ENCODE data around the gene ATG2A. TPM values are rescaled to one million over a fixed set of nuclear protein-coding genes. Genes with fewer than 3 reads are reported as not detected.

The ATG2A gene
- total and polyA plus RNA-seq, 10 of the 15 experiments (the other 5 are each of a cell fraction or from before 2014, with no cell fraction given): 0.08 to 19.0 (median 4.6) TPM

- TF ChIP-seq USF1 (IDR thresholded peaks at IDR 0.05; ENCODE audit: borderline replicate concordance, extremely low read length, insufficient read depth, low read depth, low read length) (no peak), LARP7 (IDR thresholded peaks at IDR 0.05) (0 out of 2 replicates have a peak, but pooled peaks have one; percentile 8), E4F1 (IDR thresholded peaks at IDR 0.05; ENCODE audit: borderline replicate concordance, partially characterized antibody) (no peak), SIX5 (IDR thresholded peaks at IDR 0.05; ENCODE audit: low read depth, low read length, severe bottlenecking) (no peak), NR2C1 (IDR thresholded peaks at IDR 0.05) (no peak), IKZF2 (IDR thresholded peaks at IDR 0.05) (peak; percentile 73 to 80; a peak in 3 of 4 replicates), NRF1 (conservative IDR thresholded peaks at IDR 0.05; ENCODE audit: low read depth, low read length) (no peak), SPI1 (IDR thresholded peaks at IDR 0.05; ENCODE audit: borderline replicate concordance, insufficient read depth, low read depth, low read length) (peak; percentile 65; the same call in 1 of the 2 replicates), KDM1A (IDR thresholded peaks at IDR 0.05; ENCODE audit: borderline replicate concordance) (no peak), ETV6 (conservative IDR thresholded peaks at IDR 0.05 in 1 of 2, IDR thresholded peaks at IDR 0.05 in 1 of 2; ENCODE audit: borderline replicate concordance in 1 of 2, low read depth in 1 of 2) (peak in 1 of 2 experiments; percentile 25; a peak in 1 of 4 replicates), SREBF1 (IDR thresholded peaks at IDR 0.05; ENCODE audit: low read length) (no peak), MTA2 (IDR thresholded peaks at IDR 0.05; ENCODE audit: low read depth) (no peak), YY1 (IDR thresholded peaks at IDR 0.05; ENCODE audit: low read depth, low read length) (no peak), MEF2A (IDR thresholded peaks at IDR 0.05; ENCODE audit: insufficient read depth, low read depth, low read length) (no peak), MYC (IDR thresholded peaks at IDR 0.05; ENCODE audit: insufficient read depth, insufficient read length, insufficient replicate concordance, low read length, severe bottlenecking) (no peak), HDAC6 (IDR thresholded peaks at IDR 0.05; ENCODE audit: unreplicated experiment) (no peak)
These were observed 60.4 kb downstream of the ATG2A start (continued) for GRCh38 chr11:64856382-64857227.
